Measurements from ENCODE around the gene SEPSECS. TPM values are rescaled to one million over a fixed set of nuclear protein-coding genes. Genes with fewer than 3 reads are reported as not detected.

The SEPSECS gene
- total RNA-seq, 1 donor from 2014 or later = 4.7 TPM

DNA sequence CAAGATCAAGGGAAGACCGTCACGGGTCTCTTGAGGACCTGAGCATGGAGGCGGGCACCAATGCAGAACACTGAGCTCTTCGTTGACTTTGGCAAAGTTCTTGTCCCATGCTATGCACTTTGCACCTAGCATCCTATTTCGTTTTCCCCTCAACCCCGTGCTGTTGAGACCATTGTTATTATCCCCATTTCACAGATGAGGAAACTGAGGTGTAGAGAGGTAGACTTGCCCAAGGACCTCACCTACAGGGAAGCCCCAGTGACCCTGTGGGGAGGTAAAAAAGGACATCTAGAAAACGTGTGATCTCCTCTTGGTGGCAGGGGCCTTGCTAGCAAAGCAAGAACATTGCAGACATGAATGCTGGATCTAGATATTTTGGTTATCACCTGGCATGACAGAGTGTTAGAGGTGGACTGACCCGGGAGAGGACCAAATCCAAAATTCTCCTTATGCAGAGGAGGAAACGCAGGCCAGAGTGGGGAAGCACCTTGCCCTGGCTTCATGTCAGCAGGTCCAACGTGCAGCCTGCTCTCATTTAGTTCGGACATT, 48.5 kb downstream of the SEPSECS start:
- no peaks in the 10 kb centered on the region for H3K36me3 ChIP-seq (ENCODE audit: control insufficient read depth, insufficient read depth, low read length)
- H3K27me3 ChIP-seq (ENCODE audit: control insufficient read depth, insufficient read depth, low read length) = no peaks in the 10 kb centered on the region
- TF ChIP-seq, protein P1, sequence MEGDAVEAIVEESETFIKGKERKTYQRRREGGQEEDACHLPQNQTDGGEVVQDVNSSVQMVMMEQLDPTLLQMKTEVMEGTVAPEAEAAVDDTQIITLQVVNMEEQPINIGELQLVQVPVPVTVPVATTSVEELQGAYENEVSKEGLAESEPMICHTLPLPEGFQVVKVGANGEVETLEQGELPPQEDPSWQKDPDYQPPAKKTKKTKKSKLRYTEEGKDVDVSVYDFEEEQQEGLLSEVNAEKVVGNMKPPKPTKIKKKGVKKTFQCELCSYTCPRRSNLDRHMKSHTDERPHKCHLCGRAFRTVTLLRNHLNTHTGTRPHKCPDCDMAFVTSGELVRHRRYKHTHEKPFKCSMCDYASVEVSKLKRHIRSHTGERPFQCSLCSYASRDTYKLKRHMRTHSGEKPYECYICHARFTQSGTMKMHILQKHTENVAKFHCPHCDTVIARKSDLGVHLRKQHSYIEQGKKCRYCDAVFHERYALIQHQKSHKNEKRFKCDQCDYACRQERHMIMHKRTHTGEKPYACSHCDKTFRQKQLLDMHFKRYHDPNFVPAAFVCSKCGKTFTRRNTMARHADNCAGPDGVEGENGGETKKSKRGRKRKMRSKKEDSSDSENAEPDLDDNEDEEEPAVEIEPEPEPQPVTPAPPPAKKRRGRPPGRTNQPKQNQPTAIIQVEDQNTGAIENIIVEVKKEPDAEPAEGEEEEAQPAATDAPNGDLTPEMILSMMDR (IDR thresholded peaks at IDR 0.05; ENCODE audit: insufficient read depth, low read length, poor library complexity, severe bottlenecking) = no peak
- DNase-seq (ENCODE audit: low read depth) = no peak
- no peak overlapping the region for H3K4me3 ChIP-seq (ENCODE audit: low read depth, low read length)

DNA sequence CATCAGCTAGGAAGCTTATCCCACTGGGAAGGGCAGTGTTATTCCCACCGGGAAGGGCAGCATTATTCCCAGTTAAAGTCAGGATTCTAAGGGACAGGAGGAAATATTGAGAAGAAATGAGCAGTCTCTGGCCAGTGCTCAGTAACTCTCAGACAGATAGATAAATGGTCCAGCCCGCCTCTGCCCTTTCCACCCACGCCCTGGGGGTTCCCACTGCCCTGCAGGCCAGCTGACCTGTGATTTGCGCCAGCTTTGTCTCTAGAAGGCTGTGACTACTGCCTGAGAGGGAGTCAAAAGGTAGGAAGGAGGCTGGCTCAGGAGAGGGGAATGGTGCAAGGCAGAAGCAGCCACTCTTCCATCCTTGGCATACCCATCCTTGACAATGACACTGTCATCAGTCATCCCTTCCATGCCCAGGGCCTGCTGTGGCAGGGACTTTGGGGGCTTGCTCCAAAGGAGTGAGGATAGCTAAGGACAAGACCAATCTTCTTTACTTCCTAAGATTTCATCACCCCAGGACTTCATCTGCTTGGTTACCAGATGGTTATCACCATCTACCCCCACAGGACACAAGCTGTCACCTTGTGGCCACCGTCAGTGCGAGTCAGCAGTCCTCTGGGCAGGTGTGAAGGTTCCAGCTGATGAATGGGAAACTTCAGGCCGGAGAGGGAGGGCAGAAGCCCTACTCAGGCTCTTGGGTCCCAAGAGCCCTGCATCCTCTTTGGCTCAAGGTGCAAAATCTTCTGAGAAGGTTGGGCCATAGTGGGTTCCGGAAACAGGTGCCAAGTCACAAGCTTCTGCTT, 49.5 kb downstream of the SEPSECS start:
- H3K36me3 ChIP-seq (ENCODE audit: control insufficient read depth, insufficient read depth, low read length) = no peaks in the 10 kb centered on the region
- no peak for DNase-seq (ENCODE audit: low read depth)
- no peak overlapping the region for H3K4me3 ChIP-seq (ENCODE audit: low read depth, low read length)
- TF ChIP-seq, protein P1 (IDR thresholded peaks at IDR 0.05; ENCODE audit: insufficient read depth, low read length, poor library complexity, severe bottlenecking) = no peak
- H3K27me3 ChIP-seq (ENCODE audit: control insufficient read depth, insufficient read depth, low read length) = no peaks in the 10 kb centered on the region

- H3K4me3 ChIP-seq (ENCODE audit: low read depth, low read length) = no peak overlapping the region
- no peaks in the 10 kb centered on the region for H3K36me3 ChIP-seq (ENCODE audit: control insufficient read depth, insufficient read depth, low read length)
- TF ChIP-seq, protein P1 (IDR thresholded peaks at IDR 0.05; ENCODE audit: insufficient read depth, low read length, poor library complexity, severe bottlenecking) = no peak
- DNase-seq (ENCODE audit: low read depth) = no peak
- no peaks in the 10 kb centered on the region for H3K27me3 ChIP-seq (ENCODE audit: control insufficient read depth, insufficient read depth, low read length)
Measured at GRCh38 chr4:25109511-25109910, 50.7 kb downstream of the SEPSECS start.

DNA sequence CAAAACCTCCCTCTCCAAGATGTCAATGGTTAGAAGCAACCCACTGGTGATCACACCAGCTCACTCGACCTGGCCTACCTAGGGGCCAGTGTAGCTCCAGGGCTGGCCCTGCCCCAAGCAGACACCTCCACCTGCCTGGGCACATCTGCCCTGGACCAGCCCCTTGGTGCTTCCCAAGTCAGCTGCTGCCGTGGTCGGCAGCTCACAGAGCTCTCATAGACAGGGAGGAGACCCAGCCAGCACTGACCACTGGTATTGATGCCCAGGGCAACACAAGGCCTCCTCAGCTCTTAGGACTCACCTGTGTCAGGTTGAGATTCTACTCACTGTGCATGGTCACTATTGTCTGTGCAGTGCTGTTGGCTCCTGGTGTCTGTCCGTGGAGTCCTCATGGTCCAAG, 51.7 kb downstream of the SEPSECS start:
- Histone ChIP-seq H3K4me3 (ENCODE audit: low read depth, low read length) (no peak overlapping the region), H3K27me3 (ENCODE audit: control insufficient read depth, insufficient read depth, low read length) (no peaks in the 10 kb centered on the region), H3K36me3 (ENCODE audit: control insufficient read depth, insufficient read depth, low read length) (no peaks in the 10 kb centered on the region)
- TF ChIP-seq, protein P1 (IDR thresholded peaks at IDR 0.05; ENCODE audit: insufficient read depth, low read length, poor library complexity, severe bottlenecking) = no peak
- no peak for DNase-seq (ENCODE audit: low read depth)

DNA sequence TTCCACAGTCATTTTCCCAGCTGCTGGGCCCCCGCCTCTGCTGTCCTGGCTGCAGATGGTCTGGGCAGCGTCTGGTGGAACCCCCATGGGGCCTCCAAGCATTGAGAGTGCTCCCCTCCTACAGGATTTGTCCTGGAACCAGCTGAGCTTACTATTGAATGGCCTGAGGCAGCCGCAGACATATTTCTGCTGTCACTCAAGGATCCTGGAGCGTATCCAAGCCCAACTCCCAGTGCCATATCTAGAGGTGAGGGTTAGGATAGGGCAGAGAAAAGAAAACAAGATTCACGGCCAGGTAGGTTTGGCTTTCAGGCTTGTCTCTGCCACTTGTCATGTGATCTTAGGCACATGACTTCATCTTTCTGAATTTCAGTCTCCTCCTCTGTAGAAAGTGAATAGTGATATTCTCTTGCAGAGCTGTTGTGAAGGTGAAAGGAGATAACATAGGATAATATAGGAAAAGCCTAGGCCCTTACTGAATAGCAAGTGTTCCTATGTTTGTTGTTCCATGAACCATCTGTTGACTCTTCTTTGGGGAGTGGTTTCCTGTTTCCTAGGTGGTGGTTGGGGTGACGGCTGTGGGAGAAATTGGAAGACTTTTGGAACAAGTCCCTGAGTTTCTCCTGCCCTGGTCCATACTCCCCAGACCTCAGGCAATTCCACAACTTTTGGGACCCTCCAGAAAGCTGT, 52.3 kb downstream of the SEPSECS start:
- Histone ChIP-seq H3K4me3 (ENCODE audit: low read depth, low read length) (no peak overlapping the region), H3K36me3 (ENCODE audit: control insufficient read depth, insufficient read depth, low read length) (no peaks in the 10 kb centered on the region), H3K27me3 (ENCODE audit: control insufficient read depth, insufficient read depth, low read length) (no peaks in the 10 kb centered on the region)
- TF ChIP-seq, protein P1 (IDR thresholded peaks at IDR 0.05; ENCODE audit: insufficient read depth, low read length, poor library complexity, severe bottlenecking) = no peak
- no peak for DNase-seq (ENCODE audit: low read depth)
